ENCODE results near the gene ARMC10.
"Not testable (repeated sequence)": the region's sequence is repeated elsewhere in the genome, so short reads cannot be mapped to it uniquely, and the experiment has no call there.

Gene ARMC10

DNA sequence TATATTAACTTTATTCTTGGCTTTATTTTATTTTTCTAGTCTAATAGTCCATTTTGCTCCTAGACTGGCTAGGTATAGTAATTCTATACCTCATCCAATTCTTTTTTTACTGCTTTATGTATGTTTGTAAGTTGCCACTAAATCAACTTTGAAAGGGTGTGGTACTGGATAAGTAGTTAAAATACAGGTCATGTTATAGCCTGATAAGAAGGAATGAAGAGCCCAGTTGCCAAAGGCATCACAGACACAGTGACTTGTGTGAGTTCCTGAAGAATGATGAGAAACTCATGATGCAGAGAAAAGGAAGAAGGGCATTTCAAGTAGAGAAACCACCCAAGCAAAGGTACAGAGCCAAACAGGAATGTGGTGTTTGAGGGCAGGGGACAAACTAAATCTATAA is 46.7 kb downstream of the ARMC10 start:
- DNase-seq (ENCODE audit: extremely low read depth in 1 of 2, low read depth in 1 of 2), result no peak

DNA sequence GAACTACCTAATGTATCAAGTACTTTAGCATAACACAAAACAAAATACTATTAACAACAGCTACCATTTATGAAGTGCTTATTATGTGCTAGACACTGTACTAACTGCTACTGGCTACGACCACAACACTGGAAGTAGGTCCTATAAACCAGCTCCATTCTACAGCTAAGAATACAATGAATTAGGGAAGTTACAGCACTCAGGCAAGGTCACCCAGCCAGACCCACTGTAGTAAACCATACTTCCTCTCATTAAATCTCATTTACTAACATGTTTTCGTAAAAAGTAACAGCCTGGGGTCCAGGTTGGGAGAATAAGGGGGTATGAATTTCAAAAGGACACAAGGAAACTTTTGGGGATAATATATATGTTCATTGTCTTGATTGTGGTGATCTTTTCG is 48.6 kb downstream of the ARMC10 start:
- DNase-seq (ENCODE audit: extremely low read depth in 1 of 2, low read depth in 1 of 2), result no peak

DNA sequence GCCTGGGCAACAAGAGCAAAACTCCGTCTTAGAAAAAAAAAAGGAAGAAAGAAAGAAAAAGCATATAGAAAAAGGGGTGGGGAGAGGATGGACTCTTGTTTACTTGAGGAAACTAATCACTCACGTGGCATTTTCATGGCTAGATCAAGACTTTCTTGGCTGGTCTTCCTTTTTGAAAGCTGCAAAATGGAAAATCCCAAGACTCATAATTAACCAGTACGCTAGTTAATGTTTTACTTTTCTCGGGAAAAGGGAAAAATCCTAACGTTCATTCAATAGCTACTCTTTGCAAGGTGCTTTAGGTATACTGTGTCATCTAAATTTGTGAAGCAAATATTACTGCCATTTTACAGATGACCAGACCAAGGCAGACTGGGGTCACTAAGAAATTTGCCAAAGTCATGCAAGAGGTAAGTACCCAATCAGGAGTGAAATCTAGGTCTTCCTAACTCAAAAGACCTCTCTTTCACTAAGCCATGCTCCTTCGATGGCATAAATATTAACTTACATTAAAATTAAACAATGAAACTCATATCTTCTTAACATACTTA is 49.6 kb downstream of the ARMC10 start:
- DNase-seq (ENCODE audit: extremely low read depth in 1 of 2, low read depth in 1 of 2), result no peak

DNA sequence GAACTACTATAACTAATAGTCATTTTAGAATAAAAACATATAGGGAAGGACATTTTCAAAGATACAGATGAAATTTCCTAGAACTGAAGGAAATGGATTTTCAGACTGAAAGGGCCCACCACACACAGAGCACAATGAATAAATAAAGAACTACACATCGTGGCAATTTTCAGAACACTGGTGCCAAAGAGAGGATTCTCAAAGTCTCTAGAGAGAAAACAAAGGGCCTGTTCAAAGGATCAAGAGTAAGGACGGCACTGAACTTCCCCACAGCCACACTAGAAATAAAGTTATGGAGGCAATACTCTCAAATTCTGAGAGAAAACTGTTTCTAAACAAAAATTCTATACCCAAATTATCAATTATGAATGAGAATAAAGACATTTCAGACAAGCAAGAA is 52.1 kb downstream of the ARMC10 start:
- no peak for DNase-seq (ENCODE audit: extremely low read depth in 1 of 2, low read depth in 1 of 2)

DNA sequence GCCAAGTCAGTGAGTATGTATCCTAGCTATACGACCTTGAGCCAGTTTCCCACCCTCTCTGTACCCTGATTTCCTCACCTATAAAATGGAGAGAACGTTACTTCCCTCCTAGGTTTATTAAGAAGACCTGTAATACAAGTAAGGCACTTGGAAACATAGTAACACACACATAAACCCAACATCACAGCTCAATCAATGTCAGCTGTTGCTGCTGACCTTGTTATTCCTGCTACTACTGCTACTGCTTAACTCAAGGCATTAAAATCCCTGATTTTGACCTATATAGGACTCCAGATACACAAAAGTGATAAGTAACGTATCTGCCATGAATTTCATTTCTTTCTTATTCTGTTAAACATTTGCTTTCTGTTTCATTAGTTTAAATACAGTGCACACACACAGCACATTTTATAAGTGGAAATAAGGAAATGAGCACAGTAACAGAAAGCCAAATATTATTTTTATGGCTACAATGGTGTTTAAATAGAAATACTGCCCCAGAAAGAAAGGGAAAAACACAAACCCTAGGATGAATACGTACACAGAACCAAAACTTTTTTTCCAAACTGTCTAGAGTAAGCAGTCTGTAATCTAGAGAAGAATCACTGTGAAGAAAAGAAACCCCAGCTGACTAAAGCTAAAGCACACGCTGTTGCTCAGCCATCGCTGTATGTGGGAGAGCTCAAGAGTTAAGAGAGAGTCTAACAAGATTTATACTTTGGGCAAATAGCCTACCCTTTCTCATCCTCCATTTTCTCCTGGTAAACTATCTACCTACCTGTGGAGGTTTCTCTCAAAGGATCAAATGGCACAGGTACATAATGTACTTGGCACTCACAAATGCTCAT is 55.0 kb downstream of the ARMC10 start:
- no peak for DNase-seq (ENCODE audit: extremely low read depth in 1 of 2, low read depth in 1 of 2)

DNA sequence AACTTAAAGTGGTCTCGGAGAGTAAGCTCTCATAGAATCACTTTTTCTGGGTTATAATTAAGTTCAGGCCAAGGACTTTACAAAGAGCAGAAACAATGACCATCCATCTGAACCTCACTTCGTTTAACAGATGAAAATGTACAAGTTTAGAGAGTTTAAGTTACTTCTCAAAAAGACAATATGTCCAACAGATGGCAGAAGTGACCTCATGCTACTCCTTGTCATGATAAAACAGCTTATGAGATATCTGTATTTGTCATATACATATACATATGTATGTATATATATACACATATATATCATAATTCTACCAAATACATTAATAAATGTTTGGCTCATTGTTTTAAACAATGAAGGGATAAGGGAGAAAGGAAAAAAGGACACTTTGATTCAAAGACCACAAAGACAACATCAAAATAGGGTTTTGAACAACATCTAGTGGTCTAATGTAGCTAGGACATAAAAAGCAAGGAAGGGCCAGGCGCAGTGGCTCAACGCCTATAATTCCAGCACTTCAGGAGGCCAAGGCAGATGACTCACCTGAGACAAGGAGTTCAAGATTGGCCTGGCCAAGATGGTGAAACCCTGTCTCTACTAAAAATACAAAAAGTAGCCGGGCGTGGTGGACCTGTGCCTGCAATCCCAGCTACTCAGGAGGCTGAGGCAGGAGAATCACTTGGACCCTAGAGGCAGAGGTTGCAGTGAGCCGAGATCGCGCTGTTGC is 56.1 kb downstream of the ARMC10 start:
- DNase-seq (ENCODE audit: extremely low read depth in 1 of 2, low read depth in 1 of 2), result no peak

DNA sequence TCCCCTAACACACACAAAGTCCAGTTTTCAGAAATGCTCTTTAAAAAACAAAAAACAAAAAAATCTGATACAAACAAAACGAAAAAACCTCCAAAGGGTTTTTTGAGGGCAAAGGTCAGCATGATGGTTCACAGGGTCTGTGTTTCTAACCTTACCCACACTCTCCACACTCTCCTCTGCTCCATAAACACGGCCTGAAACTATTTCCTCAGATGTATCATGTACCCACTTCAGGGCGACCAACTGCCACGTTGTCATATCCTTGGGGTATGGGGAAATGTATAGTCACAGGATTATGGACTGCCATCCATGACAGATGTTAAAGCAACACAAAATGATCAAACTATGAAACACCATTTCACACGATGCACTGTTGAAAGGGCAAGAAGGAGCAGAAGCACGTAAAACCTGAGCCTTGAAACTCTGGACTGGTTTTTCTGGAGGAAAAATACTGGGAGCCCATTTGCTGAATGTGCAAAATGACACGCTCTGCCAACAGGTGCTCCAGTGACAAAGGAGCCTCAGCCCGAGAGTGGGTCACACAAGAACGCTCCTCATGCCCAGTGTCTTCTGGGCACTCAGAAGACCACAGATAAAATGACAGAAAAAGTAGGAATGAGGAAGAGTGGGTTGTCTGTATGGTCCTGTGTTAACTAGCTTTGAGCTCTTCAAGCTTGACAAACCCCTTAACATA is 58.2 kb downstream of the ARMC10 start:
- no peak for DNase-seq (ENCODE audit: extremely low read depth in 1 of 2, low read depth in 1 of 2)

DNA sequence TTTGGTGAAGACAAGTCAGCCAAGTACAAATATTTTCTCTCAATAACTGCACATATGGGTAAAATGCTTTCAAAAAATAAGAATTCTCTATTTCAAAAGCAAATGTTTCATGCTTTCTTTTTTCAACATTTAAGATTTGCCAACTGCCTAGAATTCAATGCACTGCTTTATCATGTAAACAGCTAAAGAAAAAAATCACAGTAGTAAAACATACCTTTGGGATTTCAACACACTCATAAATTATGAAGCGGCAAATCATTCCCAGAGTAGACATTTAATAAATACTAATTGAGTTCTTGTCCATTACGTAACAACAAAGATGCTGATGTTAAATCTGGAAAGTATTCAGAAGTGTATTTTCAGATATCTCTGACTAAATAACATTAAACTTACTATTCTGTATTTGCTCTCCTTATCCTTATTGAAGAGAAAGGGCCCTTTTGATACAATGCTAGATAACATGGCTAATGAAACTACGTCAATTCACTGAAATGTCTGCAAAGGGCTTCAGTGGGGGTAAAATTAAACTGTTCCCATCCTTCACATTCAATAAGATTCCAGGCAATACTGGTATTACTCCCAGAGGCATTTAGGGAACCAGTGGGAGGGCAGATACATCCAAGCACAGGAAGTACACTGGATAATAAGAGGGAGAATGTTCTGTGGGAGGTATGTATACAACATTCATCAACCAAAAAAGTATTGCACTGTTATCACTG is 60.1 kb downstream of the ARMC10 start:
- DNase-seq (ENCODE audit: extremely low read depth in 1 of 2, low read depth in 1 of 2), result no peak

DNA sequence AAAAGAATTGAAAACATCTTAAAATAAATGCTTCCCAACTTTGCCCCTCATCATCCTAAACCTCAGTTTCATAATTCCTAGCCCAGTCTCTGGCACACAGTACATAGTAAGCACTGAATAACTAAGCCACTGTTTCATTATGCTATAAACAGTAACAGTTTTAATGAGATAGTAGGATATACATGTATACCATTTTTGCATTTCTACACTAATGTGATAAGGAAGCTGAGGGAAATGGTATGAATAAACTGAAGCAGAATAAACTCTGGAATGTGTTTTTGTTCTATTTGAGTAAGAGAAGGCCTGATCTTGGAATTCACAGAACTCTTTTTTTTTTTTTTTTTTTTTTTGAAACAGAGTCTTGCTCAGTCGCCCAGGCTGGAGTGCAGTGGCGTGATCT is 65.1 kb downstream of the ARMC10 start:
- DNase-seq (ENCODE audit: extremely low read depth in 1 of 2, low read depth in 1 of 2), result no peak

DNA sequence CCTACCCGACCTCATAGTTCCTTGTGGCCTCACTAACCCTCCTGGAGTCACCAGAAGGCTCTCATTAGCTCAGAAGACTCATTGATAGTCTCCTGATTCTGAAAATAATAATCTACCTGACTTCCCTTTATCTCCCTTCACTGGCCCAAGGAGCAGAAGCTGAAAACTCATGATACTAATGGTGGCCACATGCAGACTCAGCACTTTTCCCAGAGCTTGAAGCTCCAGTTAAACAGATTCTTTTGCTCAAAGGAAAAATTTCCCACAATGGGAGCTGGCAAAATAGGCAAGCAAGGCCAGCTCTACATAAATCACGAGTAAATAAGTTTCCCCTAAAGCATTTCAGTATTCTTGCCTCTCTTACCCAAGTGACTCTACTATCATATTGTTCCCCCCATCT is 65.7 kb downstream of the ARMC10 start:
- DNase-seq (ENCODE audit: extremely low read depth in 1 of 2, low read depth in 1 of 2), result no peak

DNA sequence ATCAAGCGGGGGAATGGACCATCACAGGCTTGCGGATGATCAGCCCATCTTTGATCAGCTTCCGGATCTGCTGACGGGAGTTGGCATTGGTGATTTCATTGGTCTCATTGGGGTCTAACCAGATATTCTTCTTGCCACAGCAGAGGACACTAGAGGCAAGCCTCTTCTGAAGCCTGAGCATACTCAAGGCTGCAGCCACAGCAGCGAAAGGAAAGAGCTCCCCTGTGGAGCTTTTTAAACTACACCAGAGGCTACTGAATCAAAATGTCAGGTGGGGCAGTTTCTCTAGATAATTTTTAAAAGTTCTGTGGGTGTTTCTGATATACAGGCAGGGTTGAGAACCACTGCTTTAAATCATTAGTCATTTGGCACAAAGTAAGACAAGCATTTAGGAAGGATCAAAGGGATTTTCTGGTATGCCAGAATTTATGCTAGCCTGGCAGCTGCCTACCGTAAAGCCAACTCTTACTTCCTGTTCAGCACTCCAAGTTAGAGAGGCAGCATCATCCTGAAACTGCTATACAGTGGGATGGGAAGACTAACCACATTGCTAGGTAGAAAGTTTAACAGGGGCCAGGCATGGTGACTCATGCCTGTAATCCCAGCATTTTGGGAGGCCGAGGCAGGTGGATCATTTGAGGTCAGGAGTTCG is 66.9 kb downstream of the ARMC10 start:
- DNase-seq (ENCODE audit: extremely low read depth in 1 of 2, low read depth in 1 of 2), result no peak

DNA sequence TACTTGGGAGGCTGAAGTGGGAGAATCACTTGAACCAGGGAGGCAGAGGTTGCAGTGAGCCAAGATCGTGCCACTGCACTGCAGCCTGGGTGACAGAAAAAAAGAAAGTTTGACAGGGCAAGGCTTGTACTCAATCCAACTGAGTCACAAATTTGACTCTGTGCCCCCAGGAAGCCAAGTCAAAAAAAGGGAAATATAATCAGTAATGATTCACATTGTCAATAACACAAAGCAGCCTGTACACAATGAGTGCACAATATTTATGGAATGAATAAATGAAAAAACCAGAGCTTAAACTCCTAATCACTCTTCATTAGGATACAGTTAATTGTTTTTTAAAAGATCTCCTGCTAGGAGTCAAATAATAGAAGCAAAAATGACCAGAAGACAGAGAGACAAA is 67.6 kb downstream of the ARMC10 start:
- no peak for DNase-seq (ENCODE audit: extremely low read depth in 1 of 2, low read depth in 1 of 2)

DNA sequence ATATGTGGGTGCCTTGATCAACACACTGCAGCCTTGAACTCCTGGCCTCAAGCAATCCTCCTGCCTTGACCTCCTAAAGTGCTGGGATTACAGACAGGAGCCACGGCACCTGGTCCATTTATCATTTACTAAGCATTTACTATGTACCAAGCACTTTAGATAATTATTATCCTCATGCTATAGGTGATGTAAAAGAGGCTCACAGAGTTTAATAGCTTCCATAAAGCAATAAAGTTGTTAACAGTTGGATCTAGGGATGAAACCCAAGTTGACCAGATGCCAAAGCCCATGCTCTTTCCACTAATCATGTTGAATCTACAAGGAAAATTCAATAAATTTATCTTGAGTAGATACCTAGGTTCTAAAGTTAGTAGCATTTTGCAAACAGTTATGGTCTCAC is 68.9 kb downstream of the ARMC10 start:
- no peak for DNase-seq (ENCODE audit: extremely low read depth in 1 of 2, low read depth in 1 of 2)

DNA sequence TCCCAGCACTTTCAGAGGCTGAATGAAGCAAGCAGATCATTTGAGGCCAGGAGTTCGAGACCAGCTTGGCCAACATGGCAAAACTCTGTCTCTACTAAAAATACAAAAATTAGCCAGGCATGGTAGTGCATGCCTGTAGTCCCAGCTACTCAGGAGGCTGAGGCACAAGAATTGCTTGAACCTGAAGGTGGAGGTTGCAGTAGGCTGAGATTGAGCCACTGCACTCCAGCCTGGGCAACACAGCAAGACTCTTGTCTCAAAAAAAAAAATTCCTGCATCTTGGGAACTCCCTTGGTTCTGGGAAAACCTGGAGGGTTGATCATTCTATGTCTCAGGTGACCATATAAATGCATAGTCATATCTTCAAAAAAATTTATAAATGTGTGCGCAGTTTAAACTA is 69.8 kb downstream of the ARMC10 start:
- not testable (repeated sequence) for DNase-seq (ENCODE audit: extremely low read depth in 1 of 2, low read depth in 1 of 2)

DNA sequence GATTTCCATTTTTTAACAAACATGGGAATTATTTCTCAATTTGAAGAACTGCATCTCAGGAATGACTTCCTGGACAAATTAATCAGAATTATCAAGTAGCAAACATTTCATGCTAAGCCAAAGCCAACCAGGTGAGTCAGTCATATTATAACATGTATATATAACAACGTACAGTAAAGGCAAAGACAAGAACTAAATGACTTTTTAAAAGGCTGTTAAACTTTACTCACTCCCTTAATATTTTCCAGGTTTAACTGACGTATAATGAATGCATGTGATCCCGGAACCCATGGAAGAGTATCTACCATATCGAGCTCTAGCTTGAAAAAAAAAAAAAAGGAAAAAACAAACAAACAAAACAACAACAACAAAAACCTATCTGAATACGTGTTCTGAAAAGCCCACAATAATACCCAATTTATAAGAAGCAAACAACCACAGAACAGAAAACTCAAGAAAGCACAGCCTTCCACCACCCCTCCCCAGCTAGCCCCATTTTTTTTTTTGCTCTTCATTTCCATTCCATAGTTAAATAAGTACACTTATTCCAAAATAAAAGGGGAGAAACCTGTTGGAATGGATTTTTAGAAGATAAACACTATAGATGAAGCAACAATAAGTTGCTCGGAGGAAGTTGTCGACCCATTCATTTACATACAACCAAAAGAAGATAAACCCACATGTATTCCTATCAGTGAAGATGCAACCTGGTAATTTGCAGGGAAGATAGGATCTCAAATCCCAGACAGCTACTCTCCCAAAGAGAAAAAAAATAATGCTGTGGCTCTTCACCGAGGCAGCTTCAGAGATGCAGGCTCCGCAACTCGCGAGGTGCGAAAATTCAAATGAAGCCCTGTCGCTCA is 73.4 kb downstream of the ARMC10 start:
- no peak for DNase-seq (ENCODE audit: extremely low read depth in 1 of 2, low read depth in 1 of 2)
